Measurements from ENCODE around the gene ZBTB8OS. TPM values are rescaled to one million over a fixed set of nuclear protein-coding genes. Genes with fewer than 3 reads are reported as not detected.

Gene ZBTB8OS
- total RNA-seq, 1 experiment from 2014 or later, result 60.5 TPM

DNA sequence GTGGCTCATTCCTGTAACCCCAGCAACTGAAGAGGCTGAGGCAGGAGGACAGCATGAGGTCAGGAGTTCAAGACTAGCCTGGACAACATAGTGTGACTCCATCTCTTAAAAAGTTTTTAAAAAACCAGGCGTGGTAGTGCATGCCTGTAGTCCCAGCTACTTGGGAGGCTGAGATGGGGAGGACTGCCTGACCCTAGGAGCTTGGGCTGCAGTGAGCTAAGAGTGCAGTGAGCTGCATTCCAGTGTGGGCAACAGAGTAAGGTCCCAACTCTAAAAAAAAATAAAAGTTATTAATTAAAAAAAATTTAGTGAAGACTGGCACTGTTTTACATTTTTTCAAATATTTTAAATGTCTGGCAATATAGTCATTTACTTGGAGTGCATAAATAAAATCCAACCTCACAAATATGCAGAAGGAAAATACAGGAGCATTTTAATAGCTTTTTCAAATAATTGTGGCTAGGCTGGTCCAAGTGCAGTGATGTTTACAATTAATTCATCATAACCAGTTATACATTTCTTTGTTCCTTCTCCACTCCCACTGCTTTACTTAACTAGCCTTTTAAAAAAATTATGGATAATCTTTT is 10.8 kb downstream of the ZBTB8OS start (continued):
- no peak for TF ChIP-seq FOXP4 (CRISPR knock-in tag; IDR thresholded peaks at IDR 0.05)
- TF ChIP-seq ATF3 (CRISPR knock-in tag; conservative IDR thresholded peaks at IDR 0.05), result no peak
- TF ChIP-seq, protein P1, sequence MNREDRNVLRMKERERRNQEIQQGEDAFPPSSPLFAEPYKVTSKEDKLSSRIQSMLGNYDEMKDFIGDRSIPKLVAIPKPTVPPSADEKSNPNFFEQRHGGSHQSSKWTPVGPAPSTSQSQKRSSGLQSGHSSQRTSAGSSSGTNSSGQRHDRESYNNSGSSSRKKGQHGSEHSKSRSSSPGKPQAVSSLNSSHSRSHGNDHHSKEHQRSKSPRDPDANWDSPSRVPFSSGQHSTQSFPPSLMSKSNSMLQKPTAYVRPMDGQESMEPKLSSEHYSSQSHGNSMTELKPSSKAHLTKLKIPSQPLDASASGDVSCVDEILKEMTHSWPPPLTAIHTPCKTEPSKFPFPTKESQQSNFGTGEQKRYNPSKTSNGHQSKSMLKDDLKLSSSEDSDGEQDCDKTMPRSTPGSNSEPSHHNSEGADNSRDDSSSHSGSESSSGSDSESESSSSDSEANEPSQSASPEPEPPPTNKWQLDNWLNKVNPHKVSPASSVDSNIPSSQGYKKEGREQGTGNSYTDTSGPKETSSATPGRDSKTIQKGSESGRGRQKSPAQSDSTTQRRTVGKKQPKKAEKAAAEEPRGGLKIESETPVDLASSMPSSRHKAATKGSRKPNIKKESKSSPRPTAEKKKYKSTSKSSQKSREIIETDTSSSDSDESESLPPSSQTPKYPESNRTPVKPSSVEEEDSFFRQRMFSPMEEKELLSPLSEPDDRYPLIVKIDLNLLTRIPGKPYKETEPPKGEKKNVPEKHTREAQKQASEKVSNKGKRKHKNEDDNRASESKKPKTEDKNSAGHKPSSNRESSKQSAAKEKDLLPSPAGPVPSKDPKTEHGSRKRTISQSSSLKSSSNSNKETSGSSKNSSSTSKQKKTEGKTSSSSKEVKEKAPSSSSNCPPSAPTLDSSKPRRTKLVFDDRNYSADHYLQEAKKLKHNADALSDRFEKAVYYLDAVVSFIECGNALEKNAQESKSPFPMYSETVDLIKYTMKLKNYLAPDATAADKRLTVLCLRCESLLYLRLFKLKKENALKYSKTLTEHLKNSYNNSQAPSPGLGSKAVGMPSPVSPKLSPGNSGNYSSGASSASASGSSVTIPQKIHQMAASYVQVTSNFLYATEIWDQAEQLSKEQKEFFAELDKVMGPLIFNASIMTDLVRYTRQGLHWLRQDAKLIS (CRISPR knock-in tag; IDR thresholded peaks at IDR 0.05; ENCODE audit: borderline replicate concordance), result no peak
- TF ChIP-seq, protein P2, sequence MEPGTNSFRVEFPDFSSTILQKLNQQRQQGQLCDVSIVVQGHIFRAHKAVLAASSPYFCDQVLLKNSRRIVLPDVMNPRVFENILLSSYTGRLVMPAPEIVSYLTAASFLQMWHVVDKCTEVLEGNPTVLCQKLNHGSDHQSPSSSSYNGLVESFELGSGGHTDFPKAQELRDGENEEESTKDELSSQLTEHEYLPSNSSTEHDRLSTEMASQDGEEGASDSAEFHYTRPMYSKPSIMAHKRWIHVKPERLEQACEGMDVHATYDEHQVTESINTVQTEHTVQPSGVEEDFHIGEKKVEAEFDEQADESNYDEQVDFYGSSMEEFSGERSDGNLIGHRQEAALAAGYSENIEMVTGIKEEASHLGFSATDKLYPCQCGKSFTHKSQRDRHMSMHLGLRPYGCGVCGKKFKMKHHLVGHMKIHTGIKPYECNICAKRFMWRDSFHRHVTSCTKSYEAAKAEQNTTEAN (CRISPR knock-in tag; IDR thresholded peaks at IDR 0.05), result no peak
- no peak for TF ChIP-seq FOXP1 (CRISPR knock-in tag; IDR thresholded peaks at IDR 0.05; ENCODE audit: borderline replicate concordance)
- no peak for TF ChIP-seq ELF4 (CRISPR knock-in tag; IDR thresholded peaks at IDR 0.05; ENCODE audit: low read depth)
- TF ChIP-seq, protein P3, sequence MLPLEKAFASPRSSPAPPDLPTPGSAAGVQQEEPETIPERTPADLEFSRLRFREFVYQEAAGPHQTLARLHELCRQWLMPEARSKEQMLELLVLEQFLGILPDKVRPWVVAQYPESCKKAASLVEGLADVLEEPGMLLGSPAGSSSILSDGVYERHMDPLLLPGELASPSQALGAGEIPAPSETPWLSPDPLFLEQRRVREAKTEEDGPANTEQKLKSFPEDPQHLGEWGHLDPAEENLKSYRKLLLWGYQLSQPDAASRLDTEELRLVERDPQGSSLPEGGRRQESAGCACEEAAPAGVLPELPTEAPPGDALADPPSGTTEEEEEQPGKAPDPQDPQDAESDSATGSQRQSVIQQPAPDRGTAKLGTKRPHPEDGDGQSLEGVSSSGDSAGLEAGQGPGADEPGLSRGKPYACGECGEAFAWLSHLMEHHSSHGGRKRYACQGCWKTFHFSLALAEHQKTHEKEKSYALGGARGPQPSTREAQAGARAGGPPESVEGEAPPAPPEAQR (CRISPR knock-in tag; IDR thresholded peaks at IDR 0.05), result no peak
- no peak for TF ChIP-seq E2F1 (CRISPR knock-in tag; IDR thresholded peaks at IDR 0.05)
- TF ChIP-seq, protein P4, sequence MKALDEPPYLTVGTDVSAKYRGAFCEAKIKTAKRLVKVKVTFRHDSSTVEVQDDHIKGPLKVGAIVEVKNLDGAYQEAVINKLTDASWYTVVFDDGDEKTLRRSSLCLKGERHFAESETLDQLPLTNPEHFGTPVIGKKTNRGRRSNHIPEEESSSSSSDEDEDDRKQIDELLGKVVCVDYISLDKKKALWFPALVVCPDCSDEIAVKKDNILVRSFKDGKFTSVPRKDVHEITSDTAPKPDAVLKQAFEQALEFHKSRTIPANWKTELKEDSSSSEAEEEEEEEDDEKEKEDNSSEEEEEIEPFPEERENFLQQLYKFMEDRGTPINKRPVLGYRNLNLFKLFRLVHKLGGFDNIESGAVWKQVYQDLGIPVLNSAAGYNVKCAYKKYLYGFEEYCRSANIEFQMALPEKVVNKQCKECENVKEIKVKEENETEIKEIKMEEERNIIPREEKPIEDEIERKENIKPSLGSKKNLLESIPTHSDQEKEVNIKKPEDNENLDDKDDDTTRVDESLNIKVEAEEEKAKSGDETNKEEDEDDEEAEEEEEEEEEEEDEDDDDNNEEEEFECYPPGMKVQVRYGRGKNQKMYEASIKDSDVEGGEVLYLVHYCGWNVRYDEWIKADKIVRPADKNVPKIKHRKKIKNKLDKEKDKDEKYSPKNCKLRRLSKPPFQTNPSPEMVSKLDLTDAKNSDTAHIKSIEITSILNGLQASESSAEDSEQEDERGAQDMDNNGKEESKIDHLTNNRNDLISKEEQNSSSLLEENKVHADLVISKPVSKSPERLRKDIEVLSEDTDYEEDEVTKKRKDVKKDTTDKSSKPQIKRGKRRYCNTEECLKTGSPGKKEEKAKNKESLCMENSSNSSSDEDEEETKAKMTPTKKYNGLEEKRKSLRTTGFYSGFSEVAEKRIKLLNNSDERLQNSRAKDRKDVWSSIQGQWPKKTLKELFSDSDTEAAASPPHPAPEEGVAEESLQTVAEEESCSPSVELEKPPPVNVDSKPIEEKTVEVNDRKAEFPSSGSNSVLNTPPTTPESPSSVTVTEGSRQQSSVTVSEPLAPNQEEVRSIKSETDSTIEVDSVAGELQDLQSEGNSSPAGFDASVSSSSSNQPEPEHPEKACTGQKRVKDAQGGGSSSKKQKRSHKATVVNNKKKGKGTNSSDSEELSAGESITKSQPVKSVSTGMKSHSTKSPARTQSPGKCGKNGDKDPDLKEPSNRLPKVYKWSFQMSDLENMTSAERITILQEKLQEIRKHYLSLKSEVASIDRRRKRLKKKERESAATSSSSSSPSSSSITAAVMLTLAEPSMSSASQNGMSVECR (CRISPR knock-in tag; IDR thresholded peaks at IDR 0.05; ENCODE audit: borderline replicate concordance), result no peak
- TF ChIP-seq SOX15 (CRISPR knock-in tag; IDR thresholded peaks at IDR 0.05), result no peak
- TF ChIP-seq GABPB1 (CRISPR knock-in tag; IDR thresholded peaks at IDR 0.05), result no peak
- no peak for TF ChIP-seq CBFB (CRISPR knock-in tag; IDR thresholded peaks at IDR 0.05; ENCODE audit: low read depth)
